NCI-H446 treated with DMSO at 0.1 percent for 48 hours (cell line): ENCODE measurements around the gene KIF13A.
"Not testable (repeated sequence)": the region's sequence is repeated elsewhere in the genome, so short reads cannot be mapped to it uniquely, and the experiment has no call there.

Source experiments
- DNase-seq: peaks from one replicate; lab custom pipeline; 2025; lab: John Stamatoyannopoulos, UW

The KIF13A gene

GRCh38 chr6:17968876-17969275 is 18.6 kb downstream of the KIF13A start:
- no peak for DNase-seq

- DNase-seq, result no peak
Observed at GRCh38 chr6:17967668-17968518, 19.5 kb downstream of the KIF13A start.

- no peak for DNase-seq
Observed at GRCh38 chr6:17966451-17966850, 21.0 kb downstream of the KIF13A start.

- DNase-seq, result no peak
Observed at GRCh38 chr6:17965397-17965796, 22.0 kb downstream of the KIF13A start.

GRCh38 chr6:17964633-17965032 is 22.8 kb downstream of the KIF13A start:
- no peak for DNase-seq

- DNase-seq, result peak; percentile 80
Observed at GRCh38 chr6:17962436-17963031, 24.9 kb downstream of the KIF13A start.

GRCh38 chr6:17959302-17959701 is 28.1 kb downstream of the KIF13A start:
- no peak for DNase-seq

- no peak for DNase-seq
Observed at GRCh38 chr6:17957904-17958620, 29.4 kb downstream of the KIF13A start.

GRCh38 chr6:17957498-17957897 is 29.9 kb downstream of the KIF13A start:
- DNase-seq, result no peak

GRCh38 chr6:17957086-17957485 is 30.3 kb downstream of the KIF13A start:
- no peak for DNase-seq

GRCh38 chr6:17950095-17950494 is 37.3 kb downstream of the KIF13A start:
- DNase-seq, result no peak

GRCh38 chr6:17949168-17949567 is 38.3 kb downstream of the KIF13A start:
- DNase-seq, result no peak

GRCh38 chr6:17948725-17949124 is 38.7 kb downstream of the KIF13A start:
- DNase-seq, result no peak

- not testable (repeated sequence) for DNase-seq
Observed at GRCh38 chr6:17947574-17947973, 39.9 kb downstream of the KIF13A start.

- DNase-seq, result no peak
Observed at GRCh38 chr6:17945575-17945974, 41.9 kb downstream of the KIF13A start.

GRCh38 chr6:17945111-17945510 is 42.3 kb downstream of the KIF13A start:
- DNase-seq, result no peak

- no peak for DNase-seq
Observed at GRCh38 chr6:17941318-17941717, 46.1 kb downstream of the KIF13A start.

- DNase-seq, result no peak
Observed at GRCh38 chr6:17940151-17940792, 47.2 kb downstream of the KIF13A start.

GRCh38 chr6:17938901-17939300 is 48.5 kb downstream of the KIF13A start:
- DNase-seq, result no peak

GRCh38 chr6:17935188-17936149 is 52.0 kb downstream of the KIF13A start:
- DNase-seq, result no peak

GRCh38 chr6:17933716-17934115 is 53.7 kb downstream of the KIF13A start:
- DNase-seq, result no peak
